HepG2 (cell line): ENCODE measurements around the gene RUSF1. TPM values are rescaled to one million over a fixed set of nuclear protein-coding genes. Genes with fewer than 3 reads are reported as not detected.

ENCODE experiments used
- ARID2 ChIP-seq: sonication (generic); formaldehyde crosslinking; IDR thresholded peaks from 2 replicates; pipeline ENCODE4 v1.8.1; 2022; ENCODE audit warnings: mild to moderate bottlenecking, missing genetic modification reagents, borderline replicate concordance
- KDM3A ChIP-seq: IDR thresholded peaks from 2 replicates; pipeline ENCODE4 v1.6.1; 2018; ENCODE audit warnings: low read depth, missing compliant biosample characterization
- NONO ChIP-seq, 2 experiments: fragments of 450-650 bp in 1 of 2; sonication (generic) in 1 of 2; formaldehyde crosslinking in 1 of 2; IDR thresholded peaks in 1 of 2; conservative IDR thresholded peaks in 1 of 2; 2 replicates each; pipeline versions ENCODE4 v1.6.1 to v1.8.0; 2017 to 2022; ENCODE audit warnings: mild to moderate bottlenecking in 1 of 2, missing genetic modification reagents in 1 of 2, moderate library complexity in 1 of 2
- PHF8 ChIP-seq: sonication (generic); formaldehyde crosslinking; IDR thresholded peaks from 2 replicates; pipeline ENCODE4 v1.5.0; 2020; ENCODE audit warnings: missing genetic modification reagents
- RXRB ChIP-seq: IDR thresholded peaks from 2 replicates; pipeline ENCODE4 v1.6.1; 2016; ENCODE audit warnings: borderline replicate concordance, missing genetic modification reagents, missing compliant biosample characterization
- ZKSCAN1 ChIP-seq: fragments of 150-350 bp; IDR thresholded peaks from 2 replicates; pipeline ENCODE4 v1.6.1; 2014; ENCODE audit warnings: low read length
- ZNF749 ChIP-seq: sonication (generic); formaldehyde crosslinking; IDR thresholded peaks from 2 replicates; pipeline ENCODE4 v1.8.0; 2022; ENCODE audit warnings: mild to moderate bottlenecking, missing genetic modification reagents, moderate library complexity, borderline replicate concordance
- polyA plus RNA-seq, 8 experiments: library from polyadenylated mRNA; depleted of rRNA in 3 of 8; stranded (reverse) in 7 of 8; unstranded in 1 of 8; fragments of >200 nt; fragmentation: Illumina TruSeq in 4 of 8; extraction: Trizol in 4 of 8; gene quantifications; 2 replicates each; pipeline versions ENCODE4 v1.2.1 to v1.2.3, GENCODE V29; 2011 to 2016; ENCODE audit warnings: low read depth in 4 of 8, missing spikeins in 1 of 8, mixed read lengths in 1 of 8; ENCODE audit not compliant: insufficient read depth in 1 of 8
- total RNA-seq, 5 experiments: library from RNA; depleted of rRNA; stranded (reverse); fragments of >200 nt; fragmentation: Illumina TruSeq; extraction: Trizol; gene quantifications; 2 replicates each; pipeline ENCODE4 v1.2.3, GENCODE V29; 2016; ENCODE audit warnings: low read depth in 1 of 5
- TF ChIP-seq, protein P1 (sequence below): IDR thresholded peaks from 2 replicates; pipeline ENCODE4 v1.6.1; 2016; ENCODE audit warnings: control low read depth
- TF ChIP-seq, protein P2 (sequence below), 2 experiments: sonication (generic) in 1 of 2; formaldehyde crosslinking in 1 of 2; IDR thresholded peaks; 2 replicates each; pipeline versions ENCODE4 v1.5.1 to v1.6.1; 2011 to 2020; ENCODE audit warnings: borderline replicate concordance in 1 of 2, low read depth in 1 of 2, low read length in 1 of 2, mild to moderate bottlenecking in 1 of 2, missing genetic modification reagents in 1 of 2, moderate library complexity in 1 of 2
- TF ChIP-seq, protein P3 (sequence below): IDR thresholded peaks from 2 replicates; pipeline ENCODE4 v1.6.1; 2016; ENCODE audit warnings: missing compliant biosample characterization, missing genetic modification reagents, borderline replicate concordance
- TF ChIP-seq, protein P4 (sequence below): sonication (generic); formaldehyde crosslinking; IDR thresholded peaks from 2 replicates; pipeline ENCODE4 v1.8.0; 2022; ENCODE audit warnings: mild to moderate bottlenecking, missing genetic modification reagents; ENCODE audit not compliant: insufficient replicate concordance
- TF ChIP-seq, protein P5 (sequence below): sonication (generic); formaldehyde crosslinking; IDR thresholded peaks from 2 replicates; pipeline ENCODE4 v1.4.0; 2020; ENCODE audit warnings: missing genetic modification reagents
- TF ChIP-seq, protein P6 (sequence below): sonication (generic); formaldehyde crosslinking; IDR thresholded peaks from 2 replicates; pipeline ENCODE4 v1.4.0; 2020; ENCODE audit warnings: mild to moderate bottlenecking, missing genetic modification reagents

RUSF1 gene
- total and polyA plus RNA-seq, 2 of the 13 experiments (the other 11 are each of a cell fraction or from before 2014, with no cell fraction given), result 40.8 to 50.2 TPM

DNA sequence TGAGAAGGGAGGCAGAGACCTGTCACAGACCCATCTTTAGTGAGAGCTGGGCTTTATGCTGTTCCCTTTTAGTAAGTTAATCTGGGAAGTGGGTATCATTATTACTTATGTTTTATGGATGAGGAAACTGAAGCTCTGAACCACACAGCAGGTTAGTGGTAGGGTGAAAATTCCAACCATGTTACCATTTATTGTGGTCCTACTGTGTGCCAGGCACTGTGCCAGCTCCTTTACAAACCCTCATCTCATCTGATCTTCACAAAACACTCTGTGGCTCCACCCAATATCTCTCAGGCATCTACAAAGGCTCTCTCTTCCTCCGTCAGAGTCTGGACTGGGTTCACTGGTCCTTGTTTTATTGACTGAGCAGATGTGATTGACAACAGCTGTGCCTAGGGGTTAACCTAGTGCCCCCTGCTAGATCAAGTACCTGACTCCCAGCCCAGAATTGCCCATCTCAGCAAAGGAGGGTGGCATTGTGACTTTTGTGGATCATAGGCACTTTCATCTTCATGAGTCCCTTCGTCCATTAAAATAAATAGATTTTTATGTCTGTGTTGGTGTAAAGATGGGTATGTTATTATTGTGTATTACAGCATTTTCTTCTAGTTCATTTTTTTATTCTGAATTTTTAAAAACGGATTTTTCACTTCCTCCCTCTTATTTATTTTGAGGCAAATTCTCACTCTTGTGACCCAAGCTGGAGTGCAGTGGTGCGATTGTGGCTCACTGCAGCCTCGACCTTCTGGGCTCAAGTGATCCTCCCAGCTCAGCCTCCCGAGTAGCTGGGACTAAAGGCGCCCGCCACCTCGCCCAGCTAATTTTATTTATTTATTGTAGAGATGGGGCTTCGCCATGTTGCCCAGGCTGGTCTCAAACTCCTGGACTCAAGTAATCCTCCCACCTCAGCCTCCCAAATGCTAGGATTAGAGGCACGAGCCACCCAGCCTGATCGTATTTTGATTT is 33.1 kb downstream of the RUSF1 start (continued):
- peak; percentile 88 for TF ChIP-seq ZKSCAN1
- TF ChIP-seq PHF8, result no peak
- TF ChIP-seq ZNF749 (CRISPR knock-in tag), result no peak
- TF ChIP-seq, protein P1, sequence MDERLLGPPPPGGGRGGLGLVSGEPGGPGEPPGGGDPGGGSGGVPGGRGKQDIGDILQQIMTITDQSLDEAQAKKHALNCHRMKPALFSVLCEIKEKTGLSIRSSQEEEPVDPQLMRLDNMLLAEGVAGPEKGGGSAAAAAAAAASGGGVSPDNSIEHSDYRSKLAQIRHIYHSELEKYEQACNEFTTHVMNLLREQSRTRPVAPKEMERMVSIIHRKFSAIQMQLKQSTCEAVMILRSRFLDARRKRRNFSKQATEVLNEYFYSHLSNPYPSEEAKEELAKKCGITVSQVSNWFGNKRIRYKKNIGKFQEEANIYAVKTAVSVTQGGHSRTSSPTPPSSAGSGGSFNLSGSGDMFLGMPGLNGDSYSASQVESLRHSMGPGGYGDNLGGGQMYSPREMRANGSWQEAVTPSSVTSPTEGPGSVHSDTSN (CRISPR knock-in tag), result 0 out of 2 replicates have a peak, but pooled peaks have one; percentile 37
- TF ChIP-seq, protein P2, sequence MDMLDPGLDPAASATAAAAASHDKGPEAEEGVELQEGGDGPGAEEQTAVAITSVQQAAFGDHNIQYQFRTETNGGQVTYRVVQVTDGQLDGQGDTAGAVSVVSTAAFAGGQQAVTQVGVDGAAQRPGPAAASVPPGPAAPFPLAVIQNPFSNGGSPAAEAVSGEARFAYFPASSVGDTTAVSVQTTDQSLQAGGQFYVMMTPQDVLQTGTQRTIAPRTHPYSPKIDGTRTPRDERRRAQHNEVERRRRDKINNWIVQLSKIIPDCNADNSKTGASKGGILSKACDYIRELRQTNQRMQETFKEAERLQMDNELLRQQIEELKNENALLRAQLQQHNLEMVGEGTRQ (IDR thresholded peaks at IDR 0.05; ENCODE audit: low read depth, low read length), result no peak
- TF ChIP-seq, protein P2 (CRISPR knock-in tag; IDR thresholded peaks at IDR 0.05; ENCODE audit: borderline replicate concordance), result no peak
- no peak for TF ChIP-seq KDM3A (CRISPR knock-in tag)
- TF ChIP-seq NONO (IDR thresholded peaks at IDR 0.05), result no peak
- no peak for TF ChIP-seq NONO (CRISPR knock-in tag; conservative IDR thresholded peaks at IDR 0.05)
- TF ChIP-seq RXRB (CRISPR knock-in tag), result no peak
- TF ChIP-seq, protein P3, sequence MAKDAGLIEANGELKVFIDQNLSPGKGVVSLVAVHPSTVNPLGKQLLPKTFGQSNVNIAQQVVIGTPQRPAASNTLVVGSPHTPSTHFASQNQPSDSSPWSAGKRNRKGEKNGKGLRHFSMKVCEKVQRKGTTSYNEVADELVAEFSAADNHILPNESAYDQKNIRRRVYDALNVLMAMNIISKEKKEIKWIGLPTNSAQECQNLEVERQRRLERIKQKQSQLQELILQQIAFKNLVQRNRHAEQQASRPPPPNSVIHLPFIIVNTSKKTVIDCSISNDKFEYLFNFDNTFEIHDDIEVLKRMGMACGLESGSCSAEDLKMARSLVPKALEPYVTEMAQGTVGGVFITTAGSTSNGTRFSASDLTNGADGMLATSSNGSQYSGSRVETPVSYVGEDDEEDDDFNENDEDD, result no peak
- TF ChIP-seq, protein P4, sequence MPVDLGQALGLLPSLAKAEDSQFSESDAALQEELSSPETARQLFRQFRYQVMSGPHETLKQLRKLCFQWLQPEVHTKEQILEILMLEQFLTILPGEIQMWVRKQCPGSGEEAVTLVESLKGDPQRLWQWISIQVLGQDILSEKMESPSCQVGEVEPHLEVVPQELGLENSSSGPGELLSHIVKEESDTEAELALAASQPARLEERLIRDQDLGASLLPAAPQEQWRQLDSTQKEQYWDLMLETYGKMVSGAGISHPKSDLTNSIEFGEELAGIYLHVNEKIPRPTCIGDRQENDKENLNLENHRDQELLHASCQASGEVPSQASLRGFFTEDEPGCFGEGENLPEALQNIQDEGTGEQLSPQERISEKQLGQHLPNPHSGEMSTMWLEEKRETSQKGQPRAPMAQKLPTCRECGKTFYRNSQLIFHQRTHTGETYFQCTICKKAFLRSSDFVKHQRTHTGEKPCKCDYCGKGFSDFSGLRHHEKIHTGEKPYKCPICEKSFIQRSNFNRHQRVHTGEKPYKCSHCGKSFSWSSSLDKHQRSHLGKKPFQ (CRISPR knock-in tag), result peak; percentile 60
- TF ChIP-seq, protein P5, sequence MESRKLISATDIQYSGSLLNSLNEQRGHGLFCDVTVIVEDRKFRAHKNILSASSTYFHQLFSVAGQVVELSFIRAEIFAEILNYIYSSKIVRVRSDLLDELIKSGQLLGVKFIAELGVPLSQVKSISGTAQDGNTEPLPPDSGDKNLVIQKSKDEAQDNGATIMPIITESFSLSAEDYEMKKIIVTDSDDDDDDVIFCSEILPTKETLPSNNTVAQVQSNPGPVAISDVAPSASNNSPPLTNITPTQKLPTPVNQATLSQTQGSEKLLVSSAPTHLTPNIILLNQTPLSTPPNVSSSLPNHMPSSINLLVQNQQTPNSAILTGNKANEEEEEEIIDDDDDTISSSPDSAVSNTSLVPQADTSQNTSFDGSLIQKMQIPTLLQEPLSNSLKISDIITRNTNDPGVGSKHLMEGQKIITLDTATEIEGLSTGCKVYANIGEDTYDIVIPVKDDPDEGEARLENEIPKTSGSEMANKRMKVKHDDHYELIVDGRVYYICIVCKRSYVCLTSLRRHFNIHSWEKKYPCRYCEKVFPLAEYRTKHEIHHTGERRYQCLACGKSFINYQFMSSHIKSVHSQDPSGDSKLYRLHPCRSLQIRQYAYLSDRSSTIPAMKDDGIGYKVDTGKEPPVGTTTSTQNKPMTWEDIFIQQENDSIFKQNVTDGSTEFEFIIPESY (CRISPR knock-in tag), result no peak
- TF ChIP-seq, protein P6, sequence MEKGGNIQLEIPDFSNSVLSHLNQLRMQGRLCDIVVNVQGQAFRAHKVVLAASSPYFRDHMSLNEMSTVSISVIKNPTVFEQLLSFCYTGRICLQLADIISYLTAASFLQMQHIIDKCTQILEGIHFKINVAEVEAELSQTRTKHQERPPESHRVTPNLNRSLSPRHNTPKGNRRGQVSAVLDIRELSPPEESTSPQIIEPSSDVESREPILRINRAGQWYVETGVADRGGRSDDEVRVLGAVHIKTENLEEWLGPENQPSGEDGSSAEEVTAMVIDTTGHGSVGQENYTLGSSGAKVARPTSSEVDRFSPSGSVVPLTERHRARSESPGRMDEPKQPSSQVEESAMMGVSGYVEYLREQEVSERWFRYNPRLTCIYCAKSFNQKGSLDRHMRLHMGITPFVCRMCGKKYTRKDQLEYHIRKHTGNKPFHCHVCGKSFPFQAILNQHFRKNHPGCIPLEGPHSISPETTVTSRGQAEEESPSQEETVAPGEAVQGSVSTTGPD (CRISPR knock-in tag), result no peak
- no peak for TF ChIP-seq ARID2 (CRISPR knock-in tag)
